ENCODE data around the gene LRP1-AS.

Gene LRP1-AS

DNA sequence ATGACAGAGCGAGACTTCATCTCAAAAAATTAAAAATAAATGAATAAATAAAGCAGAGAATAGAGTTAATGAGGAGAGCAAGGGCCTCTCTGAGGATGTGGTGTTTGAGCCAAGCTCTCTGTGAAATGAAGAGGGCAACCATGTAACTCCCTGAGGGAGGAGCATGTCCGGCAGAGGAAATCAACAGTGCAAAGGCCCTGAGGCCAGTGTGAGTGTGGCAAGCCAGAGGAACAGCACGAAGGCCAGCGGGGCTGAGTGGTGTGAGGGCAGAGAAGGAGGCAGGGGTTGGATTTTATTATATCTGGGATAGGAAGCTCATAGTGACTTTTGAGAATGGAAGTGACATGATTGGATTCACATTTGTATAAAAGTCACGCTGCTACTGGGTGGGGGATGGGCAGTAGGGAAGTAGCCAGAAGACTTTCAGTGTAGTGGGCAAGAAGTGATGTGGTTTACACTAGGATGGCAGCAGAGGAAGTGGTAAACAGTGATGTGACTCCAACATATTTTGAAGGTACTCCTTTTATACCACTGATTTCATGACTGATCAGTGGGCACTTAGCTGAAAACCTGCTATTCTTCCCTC lies 10.3 kb upstream of the LRP1-AS start:
- H3K9ac ChIP-seq (ENCODE audit: low read length), result no peak overlapping the region
- H3K36me3 ChIP-seq (ENCODE audit: control insufficient read depth, low read depth, low read length), result peaks cover 78% of the 10 kb centered on the region
- no peaks in the 10 kb centered on the region for H3K27me3 ChIP-seq (ENCODE audit: control insufficient read depth, insufficient read depth, low read length)
- no peaks in the 10 kb centered on the region for H3K4me1 ChIP-seq (ENCODE audit: control insufficient read depth, low read depth, low read length)
- no peak overlapping the region for H3K27ac ChIP-seq (ENCODE audit: low read length)
- H3K9me3 ChIP-seq (ENCODE audit: control insufficient read depth, low read depth, low read length), result no peaks in the 10 kb centered on the region
- H3K4me3 ChIP-seq (ENCODE audit: low read length), result no peak overlapping the region

DNA sequence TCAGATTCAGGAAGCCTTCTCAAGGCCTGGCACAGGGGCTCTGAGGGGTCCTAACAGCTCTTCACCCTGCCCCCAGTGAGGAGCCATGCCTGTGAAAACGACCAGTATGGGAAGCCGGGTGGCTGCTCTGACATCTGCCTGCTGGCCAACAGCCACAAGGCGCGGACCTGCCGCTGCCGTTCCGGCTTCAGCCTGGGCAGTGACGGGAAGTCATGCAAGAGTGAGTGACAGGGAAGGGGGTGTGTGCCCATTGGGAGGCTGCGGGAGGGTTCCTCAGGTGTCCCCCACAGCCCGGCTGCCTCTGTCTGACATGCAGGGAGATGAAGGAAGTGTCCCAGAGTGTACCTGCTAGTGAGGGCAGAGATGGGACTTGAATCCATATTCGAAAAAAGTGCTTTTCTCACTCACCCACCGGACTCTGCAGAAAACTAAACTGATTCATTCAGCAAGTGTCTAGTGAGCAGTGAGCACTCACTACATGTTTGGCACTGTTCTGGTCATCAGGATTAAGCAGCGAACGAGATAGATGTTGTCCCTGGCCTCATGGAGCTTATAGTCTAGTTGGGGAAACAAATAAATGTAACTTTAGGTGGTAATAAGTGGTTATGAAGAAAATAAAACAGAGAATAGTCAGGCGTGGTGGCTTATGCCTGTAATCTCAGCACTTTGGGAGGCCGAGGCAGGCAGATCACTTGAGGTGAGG lies 9.4 kb upstream of the LRP1-AS start:
- Histone ChIP-seq H3K4me3 (ENCODE audit: low read length) (no peak overlapping the region), H3K27ac (ENCODE audit: low read length) (no peak overlapping the region), H3K4me1 (ENCODE audit: control insufficient read depth, low read depth, low read length) (peaks cover 6% of the 10 kb centered on the region), H3K36me3 (ENCODE audit: control insufficient read depth, low read depth, low read length) (peaks cover 70% of the 10 kb centered on the region), H3K9me3 (ENCODE audit: control insufficient read depth, low read depth, low read length) (no peaks in the 10 kb centered on the region), H3K27me3 (ENCODE audit: control insufficient read depth, insufficient read depth, low read length) (no peaks in the 10 kb centered on the region), H3K9ac (ENCODE audit: low read length) (no peak overlapping the region)

DNA sequence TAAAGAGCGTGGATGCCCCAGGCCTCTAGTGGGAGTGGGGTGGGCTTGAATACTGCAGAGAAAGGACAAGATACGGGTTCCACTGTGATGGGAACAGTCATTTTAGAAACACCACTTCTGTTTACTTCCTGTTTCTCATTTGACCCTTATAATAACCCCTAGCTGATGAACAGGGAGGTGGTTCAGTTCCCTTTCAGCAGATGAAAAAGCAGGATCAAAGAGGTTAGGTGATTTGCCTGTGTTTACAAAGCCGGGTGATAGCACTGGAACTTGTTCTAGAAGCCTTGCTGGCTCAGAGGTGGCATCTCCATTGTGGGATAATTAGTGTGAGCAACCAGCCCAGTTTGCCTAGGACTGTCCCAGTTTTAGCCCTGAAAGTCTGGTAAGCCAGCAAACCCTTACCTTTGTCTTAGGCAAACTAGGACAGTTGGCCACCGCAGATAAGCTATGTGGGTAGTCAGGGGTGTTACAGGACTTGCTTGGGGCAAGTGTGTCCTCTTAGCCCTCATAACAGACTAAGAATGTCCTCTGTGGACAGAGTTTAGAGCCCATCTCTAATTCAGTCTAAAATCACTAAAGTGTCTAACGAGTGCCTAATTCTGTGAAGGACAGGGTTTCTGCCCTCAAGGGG lies 7.5 kb upstream of the LRP1-AS start:
- peaks cover 51% of the 10 kb centered on the region for H3K36me3 ChIP-seq (ENCODE audit: control insufficient read depth, low read depth, low read length)
- peaks cover 10% of the 10 kb centered on the region for H3K4me1 ChIP-seq (ENCODE audit: control insufficient read depth, low read depth, low read length)
- no peak overlapping the region for H3K27ac ChIP-seq (ENCODE audit: low read length)
- no peaks in the 10 kb centered on the region for H3K27me3 ChIP-seq (ENCODE audit: control insufficient read depth, insufficient read depth, low read length)
- H3K4me3 ChIP-seq (ENCODE audit: low read length), result no peak overlapping the region
- H3K9me3 ChIP-seq (ENCODE audit: control insufficient read depth, low read depth, low read length), result no peaks in the 10 kb centered on the region
- no peak overlapping the region for H3K9ac ChIP-seq (ENCODE audit: low read length)

DNA sequence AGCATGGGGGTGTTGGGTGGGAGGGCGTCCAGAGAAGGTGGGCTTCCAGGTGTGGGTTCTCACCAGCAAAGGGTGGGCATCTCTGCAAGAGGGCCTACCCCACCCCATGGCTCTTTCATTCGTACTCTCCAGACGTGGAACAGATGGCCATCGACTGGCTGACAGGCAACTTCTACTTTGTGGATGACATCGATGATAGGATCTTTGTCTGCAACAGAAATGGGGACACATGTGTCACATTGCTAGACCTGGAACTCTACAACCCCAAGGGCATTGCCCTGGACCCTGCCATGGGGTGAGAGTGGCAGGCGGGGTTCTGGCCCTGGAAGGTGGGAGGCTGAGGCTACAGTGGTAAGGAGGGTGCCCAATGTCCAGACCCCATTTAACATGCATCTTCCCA lies 6.7 kb upstream of the LRP1-AS start:
- H3K9me3 ChIP-seq (ENCODE audit: control insufficient read depth, low read depth, low read length), result no peaks in the 10 kb centered on the region
- no peak overlapping the region for H3K4me3 ChIP-seq (ENCODE audit: low read length)
- H3K9ac ChIP-seq (ENCODE audit: low read length), result no peak overlapping the region
- H3K27ac ChIP-seq (ENCODE audit: low read length), result no peak overlapping the region
- H3K36me3 ChIP-seq (ENCODE audit: control insufficient read depth, low read depth, low read length), result peaks cover 48% of the 10 kb centered on the region
- peaks cover 10% of the 10 kb centered on the region for H3K4me1 ChIP-seq (ENCODE audit: control insufficient read depth, low read depth, low read length)
- no peaks in the 10 kb centered on the region for H3K27me3 ChIP-seq (ENCODE audit: control insufficient read depth, insufficient read depth, low read length)

DNA sequence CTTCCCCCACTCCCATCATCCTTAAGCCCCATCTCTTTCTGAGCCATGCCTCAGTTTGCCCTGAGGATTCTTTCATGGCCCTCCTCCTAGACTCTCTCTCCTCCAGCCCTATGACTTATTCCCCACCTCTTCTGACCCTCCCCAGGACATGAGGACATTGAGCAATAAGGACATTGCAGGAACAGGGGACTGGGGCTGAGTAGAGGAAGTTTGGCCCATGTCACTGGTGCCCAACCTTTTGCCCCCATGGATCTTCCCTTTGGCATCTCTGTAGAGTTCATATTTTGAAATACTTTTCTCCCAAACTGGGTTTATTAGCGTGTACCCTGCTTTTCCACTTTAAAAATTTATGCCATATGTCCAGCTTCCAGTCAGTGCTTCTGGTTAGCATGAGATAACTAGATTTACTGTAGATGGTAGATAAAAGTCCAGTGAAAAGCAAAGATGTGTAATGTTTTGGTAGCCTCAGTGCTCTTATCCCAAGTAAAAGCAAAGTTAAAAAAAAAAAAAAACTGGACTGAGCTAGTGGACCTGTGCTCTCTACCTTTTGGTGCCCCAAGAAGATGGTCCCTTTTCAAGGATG lies 6.1 kb upstream of the LRP1-AS start:
- Histone ChIP-seq H3K27ac (ENCODE audit: low read length) (no peak overlapping the region), H3K4me1 (ENCODE audit: control insufficient read depth, low read depth, low read length) (peaks cover 10% of the 10 kb centered on the region), H3K27me3 (ENCODE audit: control insufficient read depth, insufficient read depth, low read length) (no peaks in the 10 kb centered on the region), H3K9me3 (ENCODE audit: control insufficient read depth, low read depth, low read length) (no peaks in the 10 kb centered on the region), H3K36me3 (ENCODE audit: control insufficient read depth, low read depth, low read length) (peaks cover 45% of the 10 kb centered on the region), H3K9ac (ENCODE audit: low read length) (no peak overlapping the region), H3K4me3 (ENCODE audit: low read length) (no peak overlapping the region)

DNA sequence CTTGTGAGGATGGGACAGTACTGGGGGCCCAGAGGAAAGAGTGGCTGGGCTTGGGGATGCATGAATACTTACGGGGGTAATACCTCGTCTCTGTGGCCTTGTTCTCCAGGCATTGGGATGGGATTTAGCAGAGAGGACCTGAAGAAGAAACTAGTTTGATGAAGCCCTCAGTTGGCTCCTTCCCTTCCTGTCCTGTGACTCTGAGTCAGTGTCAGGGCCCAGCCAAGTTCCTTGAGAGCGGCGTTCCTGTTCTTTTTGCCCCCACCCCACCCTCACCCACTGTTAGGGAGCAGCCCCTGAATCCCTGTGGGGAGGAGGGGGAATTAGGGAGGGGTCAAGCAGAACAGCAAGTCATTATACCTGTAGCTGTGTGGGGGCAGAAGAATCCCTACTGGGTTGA lies 5.2 kb upstream of the LRP1-AS start:
- Histone ChIP-seq H3K36me3 (ENCODE audit: control insufficient read depth, low read depth, low read length) (peaks cover 46% of the 10 kb centered on the region), H3K4me3 (ENCODE audit: low read length) (no peak overlapping the region), H3K27me3 (ENCODE audit: control insufficient read depth, insufficient read depth, low read length) (no peaks in the 10 kb centered on the region), H3K9ac (ENCODE audit: low read length) (no peak overlapping the region), H3K9me3 (ENCODE audit: control insufficient read depth, low read depth, low read length) (no peaks in the 10 kb centered on the region), H3K4me1 (ENCODE audit: control insufficient read depth, low read depth, low read length) (peaks cover 10% of the 10 kb centered on the region), H3K27ac (ENCODE audit: low read length) (no peak overlapping the region)

DNA sequence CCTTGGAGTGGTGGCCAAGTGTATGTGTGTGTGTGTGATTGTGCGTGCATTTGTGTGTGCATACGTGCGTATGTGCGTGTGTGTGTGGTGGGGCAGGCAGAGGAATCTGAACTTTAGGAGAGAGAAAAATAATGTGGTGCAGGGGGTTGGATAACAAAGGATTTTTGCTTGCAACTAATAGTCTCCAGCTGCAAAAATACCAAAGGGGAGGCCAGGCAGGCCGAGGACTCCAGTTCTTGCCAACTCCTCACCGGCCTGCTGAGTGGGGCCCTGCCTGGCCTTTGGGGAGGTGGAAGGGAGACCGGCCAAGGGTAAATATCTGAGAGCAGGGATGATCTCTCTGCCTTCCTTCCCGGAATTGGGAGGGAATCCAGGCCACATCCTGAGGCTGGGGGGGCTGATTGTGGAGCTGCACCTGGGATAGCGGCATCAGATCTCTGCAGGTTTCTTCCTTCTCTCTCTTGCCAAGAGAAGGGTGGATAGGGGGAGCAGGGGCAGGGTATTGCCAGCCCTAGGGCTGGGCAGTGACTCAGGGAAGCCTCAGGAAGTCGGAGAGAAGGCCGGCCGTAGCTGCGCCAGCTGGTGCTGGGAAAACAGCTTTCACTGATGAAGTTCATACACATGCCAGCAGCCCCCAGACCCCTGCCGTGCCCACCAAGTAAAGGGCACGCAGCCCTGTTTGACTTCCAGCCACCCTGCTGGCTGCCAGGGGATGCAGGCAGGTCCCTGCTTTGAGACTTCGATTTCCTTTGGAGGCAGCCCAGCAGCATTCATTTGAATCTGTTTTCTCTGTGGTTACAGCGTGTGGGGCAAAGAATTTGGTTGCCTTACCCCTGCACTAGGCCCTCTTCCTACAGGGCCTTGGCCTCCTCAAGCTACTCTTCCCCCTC lies 4.6 kb upstream of the LRP1-AS start:
- H3K27ac ChIP-seq (ENCODE audit: low read length), result no peak overlapping the region
- no peaks in the 10 kb centered on the region for H3K27me3 ChIP-seq (ENCODE audit: control insufficient read depth, insufficient read depth, low read length)
- no peaks in the 10 kb centered on the region for H3K9me3 ChIP-seq (ENCODE audit: control insufficient read depth, low read depth, low read length)
- peaks cover 44% of the 10 kb centered on the region for H3K36me3 ChIP-seq (ENCODE audit: control insufficient read depth, low read depth, low read length)
- H3K9ac ChIP-seq (ENCODE audit: low read length), result no peak overlapping the region
- H3K4me3 ChIP-seq (ENCODE audit: low read length), result no peak overlapping the region
- peaks cover 10% of the 10 kb centered on the region for H3K4me1 ChIP-seq (ENCODE audit: control insufficient read depth, low read depth, low read length)

DNA sequence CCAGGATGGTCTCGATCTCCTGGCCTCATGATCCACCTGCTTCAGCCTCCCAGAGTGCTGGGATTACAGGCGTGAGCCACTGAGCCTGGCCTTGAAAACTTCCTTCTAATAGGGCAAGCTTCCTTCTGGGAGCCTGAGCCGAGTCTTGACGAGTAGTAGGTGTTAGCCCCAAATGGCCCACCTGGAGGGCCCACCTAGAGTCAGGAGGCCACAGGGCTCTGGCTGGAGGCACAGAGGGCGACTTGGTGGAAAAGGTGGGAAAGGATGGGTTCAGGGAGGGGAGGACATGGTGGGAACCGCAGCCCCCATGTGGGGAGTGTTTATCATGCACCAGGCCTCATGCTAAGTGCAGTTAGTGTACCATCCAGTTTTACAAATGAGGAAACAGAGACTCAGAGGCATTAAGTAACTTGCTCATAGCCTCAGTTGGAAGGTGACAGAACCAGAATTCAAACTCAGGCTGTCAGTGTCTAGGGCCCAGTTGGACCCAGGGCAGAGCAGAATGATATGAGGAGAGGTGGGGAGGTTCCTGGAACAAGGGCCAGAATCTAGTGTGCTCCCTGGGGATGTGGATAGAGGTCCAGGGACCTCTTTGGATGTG lies 3.1 kb upstream of the LRP1-AS start:
- H3K4me1 ChIP-seq (ENCODE audit: control insufficient read depth, low read depth, low read length), result peaks cover 10% of the 10 kb centered on the region
- peaks cover 43% of the 10 kb centered on the region for H3K36me3 ChIP-seq (ENCODE audit: control insufficient read depth, low read depth, low read length)
- H3K27ac ChIP-seq (ENCODE audit: low read length), result no peak overlapping the region
- H3K9me3 ChIP-seq (ENCODE audit: control insufficient read depth, low read depth, low read length), result no peaks in the 10 kb centered on the region
- H3K27me3 ChIP-seq (ENCODE audit: control insufficient read depth, insufficient read depth, low read length), result no peaks in the 10 kb centered on the region
- H3K4me3 ChIP-seq (ENCODE audit: low read length), result no peak overlapping the region
- H3K9ac ChIP-seq (ENCODE audit: low read length), result no peak overlapping the region

DNA sequence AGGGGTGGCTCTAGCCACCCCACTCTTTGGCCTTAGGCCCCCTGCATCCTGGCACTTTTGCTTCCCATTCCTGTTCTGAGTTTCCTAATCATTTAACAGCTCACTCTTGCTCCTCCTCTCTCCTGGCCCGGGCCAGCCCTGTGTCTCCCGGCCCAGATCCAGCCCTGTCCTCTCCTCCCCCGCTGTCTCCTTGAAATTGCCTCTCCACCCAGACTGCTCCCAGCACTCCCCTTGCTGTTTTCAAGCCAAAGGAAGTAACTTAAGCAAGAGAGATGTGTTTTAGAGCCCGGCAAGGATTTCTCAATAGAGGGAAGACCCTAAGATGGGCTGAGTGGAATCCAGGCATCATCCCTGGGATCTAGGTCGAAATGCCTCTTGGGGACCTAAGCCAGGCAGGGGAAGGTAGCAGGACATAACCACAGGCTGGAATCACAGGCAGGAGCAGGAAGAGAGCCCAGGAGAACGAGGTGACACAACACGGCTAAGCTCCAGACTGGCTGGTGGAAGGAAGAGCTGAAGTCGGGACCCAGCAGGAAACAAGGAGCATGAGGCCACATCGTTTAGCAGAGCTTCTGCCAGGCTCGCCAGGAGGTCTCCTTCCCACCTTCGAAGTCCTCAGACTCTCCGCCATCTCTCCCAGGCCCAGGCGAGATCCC lies 2.0 kb upstream of the LRP1-AS start:
- Histone ChIP-seq H3K27ac (ENCODE audit: low read length) (no peak overlapping the region), H3K4me3 (ENCODE audit: low read length) (no peak overlapping the region), H3K9ac (ENCODE audit: low read length) (no peak overlapping the region), H3K4me1 (ENCODE audit: control insufficient read depth, low read depth, low read length) (peaks cover 10% of the 10 kb centered on the region), H3K36me3 (ENCODE audit: control insufficient read depth, low read depth, low read length) (peaks cover 43% of the 10 kb centered on the region), H3K27me3 (ENCODE audit: control insufficient read depth, insufficient read depth, low read length) (no peaks in the 10 kb centered on the region), H3K9me3 (ENCODE audit: control insufficient read depth, low read depth, low read length) (no peaks in the 10 kb centered on the region)

DNA sequence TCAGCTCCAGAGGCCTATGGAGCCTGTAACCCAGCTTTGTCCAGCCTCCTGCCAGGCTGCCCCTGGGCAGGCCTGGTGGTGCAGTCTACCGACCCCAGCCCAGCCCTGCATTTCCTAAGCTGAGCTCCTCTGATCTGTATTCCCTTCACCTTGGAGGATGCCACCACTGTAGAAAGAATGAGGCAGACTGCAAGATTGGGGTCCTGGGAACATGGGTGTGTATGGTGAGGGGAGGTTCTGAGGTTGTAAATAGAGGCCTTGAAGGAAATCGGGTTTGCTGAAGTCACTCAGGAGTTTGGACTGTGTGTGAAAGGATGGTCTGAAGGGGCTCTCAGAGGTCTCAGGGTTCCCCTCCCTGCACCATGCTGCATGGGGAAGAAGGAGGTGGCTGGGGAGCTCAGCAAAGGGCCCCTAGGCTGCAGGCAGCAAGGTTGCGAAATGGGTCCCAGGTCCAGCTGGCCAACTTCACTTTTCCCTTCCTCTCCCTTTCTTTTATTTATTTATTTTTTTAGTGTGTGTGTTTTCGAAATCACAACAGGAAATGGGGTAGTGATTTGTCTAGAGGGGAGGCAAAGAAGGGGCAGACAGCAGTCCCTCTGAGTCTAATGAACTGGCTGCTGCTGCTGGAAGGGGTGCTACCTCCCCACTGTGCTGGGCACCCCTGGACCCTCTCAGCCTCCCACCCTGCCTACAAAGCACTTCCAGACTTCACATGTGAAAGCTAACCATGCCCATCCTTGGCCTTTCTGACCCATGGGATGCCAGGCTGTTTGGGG lies 1.2 kb upstream of the LRP1-AS start:
- H3K36me3 ChIP-seq (ENCODE audit: control insufficient read depth, low read depth, low read length), result peaks cover 47% of the 10 kb centered on the region
- H3K9me3 ChIP-seq (ENCODE audit: control insufficient read depth, low read depth, low read length), result no peaks in the 10 kb centered on the region

More for the DNA sequence above, 1.2 kb upstream of the LRP1-AS start:
- Histone ChIP-seq H3K27me3 (ENCODE audit: control insufficient read depth, insufficient read depth, low read length) (no peaks in the 10 kb centered on the region), H3K4me1 (ENCODE audit: control insufficient read depth, low read depth, low read length) (peaks cover 10% of the 10 kb centered on the region), H3K9ac (ENCODE audit: low read length) (no peak overlapping the region), H3K27ac (ENCODE audit: low read length) (no peak overlapping the region), H3K4me3 (ENCODE audit: low read length) (no peak overlapping the region)

All from iPS-18a (cell line).